ENCODE measurements around the gene TTC3. TPM values are rescaled to one million over a fixed set of nuclear protein-coding genes. Genes with fewer than 3 reads are reported as not detected.

Gene TTC3
- total RNA-seq, 1 donor from 2014 or later, result 190 TPM

DNA sequence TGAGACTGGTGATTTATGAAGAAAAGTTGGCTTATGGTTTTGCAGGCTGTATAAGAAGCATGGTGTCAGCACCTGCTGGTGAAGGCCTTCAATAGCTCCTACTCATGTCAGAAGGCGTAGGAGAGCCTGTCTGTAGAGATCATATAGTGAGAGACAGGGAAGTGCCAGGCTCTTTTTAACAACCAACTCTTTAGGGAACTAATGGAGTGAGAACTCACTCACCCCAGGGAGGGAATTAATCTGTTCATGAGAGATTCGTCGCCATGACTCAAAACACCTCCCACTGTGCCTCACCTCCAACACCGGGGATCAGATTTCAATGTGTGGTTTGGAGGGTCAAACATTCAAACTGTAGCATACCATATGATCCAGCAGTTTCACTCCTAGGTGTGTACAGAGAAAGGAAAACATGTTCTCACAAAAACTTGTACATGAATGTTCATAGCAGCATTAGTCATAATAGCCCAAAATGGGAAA, 72.6 kb downstream of the TTC3 start:
- DNase-seq (ENCODE audit: low spot score), result no peak
- H3K9me3 Mint-ChIP-seq (ENCODE audit: unreplicated experiment), result no peaks in the 10 kb centered on the region
- H3K4me3 Mint-ChIP-seq (ENCODE audit: unreplicated experiment), result no peak overlapping the region
- peaks cover 37% of the 10 kb centered on the region for H3K36me3 Mint-ChIP-seq (ENCODE audit: low read depth, unreplicated experiment)
- TF ChIP-seq, protein P1, sequence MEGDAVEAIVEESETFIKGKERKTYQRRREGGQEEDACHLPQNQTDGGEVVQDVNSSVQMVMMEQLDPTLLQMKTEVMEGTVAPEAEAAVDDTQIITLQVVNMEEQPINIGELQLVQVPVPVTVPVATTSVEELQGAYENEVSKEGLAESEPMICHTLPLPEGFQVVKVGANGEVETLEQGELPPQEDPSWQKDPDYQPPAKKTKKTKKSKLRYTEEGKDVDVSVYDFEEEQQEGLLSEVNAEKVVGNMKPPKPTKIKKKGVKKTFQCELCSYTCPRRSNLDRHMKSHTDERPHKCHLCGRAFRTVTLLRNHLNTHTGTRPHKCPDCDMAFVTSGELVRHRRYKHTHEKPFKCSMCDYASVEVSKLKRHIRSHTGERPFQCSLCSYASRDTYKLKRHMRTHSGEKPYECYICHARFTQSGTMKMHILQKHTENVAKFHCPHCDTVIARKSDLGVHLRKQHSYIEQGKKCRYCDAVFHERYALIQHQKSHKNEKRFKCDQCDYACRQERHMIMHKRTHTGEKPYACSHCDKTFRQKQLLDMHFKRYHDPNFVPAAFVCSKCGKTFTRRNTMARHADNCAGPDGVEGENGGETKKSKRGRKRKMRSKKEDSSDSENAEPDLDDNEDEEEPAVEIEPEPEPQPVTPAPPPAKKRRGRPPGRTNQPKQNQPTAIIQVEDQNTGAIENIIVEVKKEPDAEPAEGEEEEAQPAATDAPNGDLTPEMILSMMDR (IDR thresholded peaks at IDR 0.05; ENCODE audit: unreplicated experiment), result no peak
- no peaks in the 10 kb centered on the region for H3K4me1 Mint-ChIP-seq (ENCODE audit: unreplicated experiment)
- H3K27ac Mint-ChIP-seq (ENCODE audit: unreplicated experiment), result no peak overlapping the region
- no peaks in the 10 kb centered on the region for H3K27me3 Mint-ChIP-seq (ENCODE audit: unreplicated experiment)

DNA sequence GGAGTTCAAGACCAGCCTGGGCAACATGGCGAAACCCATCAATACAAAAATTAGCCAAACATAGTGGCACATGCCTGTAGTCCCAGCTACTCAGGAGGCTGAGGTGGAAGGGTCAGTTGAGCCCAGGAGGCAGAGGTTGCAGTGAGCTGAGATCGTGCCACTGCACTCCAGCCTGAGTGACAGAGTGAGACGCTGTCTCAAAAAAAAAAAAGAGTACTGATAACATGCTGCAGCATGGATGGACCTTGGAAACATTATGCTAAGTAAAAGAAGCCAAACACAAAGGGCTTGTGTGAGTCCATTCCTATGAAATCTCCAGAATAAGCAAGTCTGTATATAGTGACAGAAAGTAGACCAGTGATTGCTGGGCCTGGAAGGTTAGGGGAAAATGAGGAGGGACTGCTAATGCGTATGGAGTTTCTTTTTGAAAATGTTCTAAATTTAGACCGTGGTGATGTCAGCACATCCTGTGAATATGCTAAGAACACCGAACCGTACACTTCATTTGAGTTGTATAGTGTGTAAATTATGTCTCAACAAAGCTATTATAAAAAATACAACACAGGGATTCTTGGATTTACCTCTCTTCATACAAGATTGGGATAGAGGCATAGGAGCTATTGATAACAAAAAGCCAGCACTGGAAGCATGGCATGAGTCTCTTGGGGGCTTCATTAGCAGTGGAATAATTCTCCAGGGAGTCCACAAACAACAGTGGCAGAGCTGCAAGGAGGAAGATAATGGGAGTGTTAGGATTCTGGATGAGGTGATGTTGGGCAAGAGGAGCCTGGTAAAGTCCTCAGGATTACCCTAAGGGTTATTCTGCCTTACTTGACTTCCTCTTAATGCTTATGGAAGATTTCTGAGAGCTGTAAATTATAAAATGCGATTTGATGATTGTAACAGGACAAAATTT, 73.5 kb downstream of the TTC3 start:
- Mint-ChIP-seq H3K4me3 (ENCODE audit: unreplicated experiment) (peak overlapping the region; percentile 39), H3K9me3 (ENCODE audit: unreplicated experiment) (no peaks in the 10 kb centered on the region), H3K4me1 (ENCODE audit: unreplicated experiment) (no peaks in the 10 kb centered on the region), H3K36me3 (ENCODE audit: low read depth, unreplicated experiment) (peaks cover 38% of the 10 kb centered on the region), H3K27me3 (ENCODE audit: unreplicated experiment) (no peaks in the 10 kb centered on the region), H3K27ac (ENCODE audit: unreplicated experiment) (no peak overlapping the region)
- no peak for DNase-seq (ENCODE audit: low spot score)
- TF ChIP-seq, protein P1 (IDR thresholded peaks at IDR 0.05; ENCODE audit: unreplicated experiment), result no peak

DNA sequence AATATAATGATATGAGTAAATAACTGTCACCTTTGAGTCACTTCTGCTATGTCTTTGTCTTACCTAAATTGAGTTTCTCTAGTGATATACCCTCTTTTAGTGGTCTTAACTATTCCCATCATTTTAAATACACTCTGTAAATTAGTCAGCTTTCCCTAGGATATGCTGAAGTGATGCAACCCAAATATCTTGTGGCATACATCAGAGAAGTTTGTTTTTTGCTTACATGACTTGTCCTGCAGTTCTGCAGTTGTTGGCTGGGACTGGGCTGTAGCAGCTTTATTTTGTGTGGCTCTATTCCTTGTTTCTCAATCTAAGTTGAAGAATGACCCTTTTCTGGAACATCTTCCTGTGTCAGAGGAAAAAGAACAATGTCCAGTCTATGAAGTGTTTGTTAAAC, 76.4 kb downstream of the TTC3 start:
- Mint-ChIP-seq H3K27me3 (ENCODE audit: unreplicated experiment) (no peaks in the 10 kb centered on the region), H3K4me1 (ENCODE audit: unreplicated experiment) (no peaks in the 10 kb centered on the region), H3K9me3 (ENCODE audit: unreplicated experiment) (no peaks in the 10 kb centered on the region), H3K27ac (ENCODE audit: unreplicated experiment) (no peak overlapping the region), H3K4me3 (ENCODE audit: unreplicated experiment) (no peak overlapping the region), H3K36me3 (ENCODE audit: low read depth, unreplicated experiment) (peaks cover 32% of the 10 kb centered on the region)
- TF ChIP-seq, protein P1 (IDR thresholded peaks at IDR 0.05; ENCODE audit: unreplicated experiment), result no peak
- no peak for DNase-seq (ENCODE audit: low spot score)

DNA sequence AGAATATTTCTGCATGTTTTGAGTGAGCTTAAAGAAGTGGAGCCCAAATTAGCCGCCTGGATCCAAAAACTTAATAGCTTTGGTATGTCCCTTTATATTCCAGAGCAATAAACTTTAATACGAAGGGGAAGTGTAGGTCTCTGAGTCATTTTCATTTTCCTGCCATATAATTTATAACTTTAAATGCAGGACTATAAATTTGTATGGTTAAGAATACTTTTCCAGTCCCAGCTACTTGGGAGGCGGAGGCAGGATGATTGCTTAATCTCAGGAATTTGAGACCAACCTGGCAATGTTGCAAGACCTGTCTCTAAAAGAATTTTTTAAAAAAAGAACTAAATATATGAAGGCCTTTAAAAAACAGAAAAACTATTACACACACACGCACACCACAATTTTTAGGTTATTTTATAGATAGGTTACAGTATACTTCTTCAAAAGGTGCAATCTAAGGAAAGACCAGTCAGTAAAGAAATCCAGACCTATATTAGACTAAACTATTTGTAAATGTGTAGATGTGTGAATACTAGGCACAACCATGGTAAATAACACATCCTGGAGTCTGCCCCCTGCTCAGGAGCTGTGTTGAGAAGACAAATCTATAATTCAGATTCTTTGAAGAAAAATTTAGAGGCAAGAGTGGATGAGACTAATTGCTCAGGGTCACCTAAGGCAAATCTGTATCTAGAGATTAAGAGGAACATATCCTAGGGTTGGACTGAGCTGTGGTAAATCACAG, 80.3 kb downstream of the TTC3 start:
- Mint-ChIP-seq H3K36me3 (ENCODE audit: low read depth, unreplicated experiment) (peaks cover 22% of the 10 kb centered on the region), H3K4me1 (ENCODE audit: unreplicated experiment) (no peaks in the 10 kb centered on the region), H3K4me3 (ENCODE audit: unreplicated experiment) (peak overlapping the region; percentile 66), H3K27ac (ENCODE audit: unreplicated experiment) (no peak overlapping the region), H3K27me3 (ENCODE audit: unreplicated experiment) (no peaks in the 10 kb centered on the region), H3K9me3 (ENCODE audit: unreplicated experiment) (no peaks in the 10 kb centered on the region)
- TF ChIP-seq, protein P1 (IDR thresholded peaks at IDR 0.05; ENCODE audit: unreplicated experiment), result no peak
- DNase-seq (ENCODE audit: low spot score), result no peak
